ENCODE measurements around the gene FARS2.

DNA sequence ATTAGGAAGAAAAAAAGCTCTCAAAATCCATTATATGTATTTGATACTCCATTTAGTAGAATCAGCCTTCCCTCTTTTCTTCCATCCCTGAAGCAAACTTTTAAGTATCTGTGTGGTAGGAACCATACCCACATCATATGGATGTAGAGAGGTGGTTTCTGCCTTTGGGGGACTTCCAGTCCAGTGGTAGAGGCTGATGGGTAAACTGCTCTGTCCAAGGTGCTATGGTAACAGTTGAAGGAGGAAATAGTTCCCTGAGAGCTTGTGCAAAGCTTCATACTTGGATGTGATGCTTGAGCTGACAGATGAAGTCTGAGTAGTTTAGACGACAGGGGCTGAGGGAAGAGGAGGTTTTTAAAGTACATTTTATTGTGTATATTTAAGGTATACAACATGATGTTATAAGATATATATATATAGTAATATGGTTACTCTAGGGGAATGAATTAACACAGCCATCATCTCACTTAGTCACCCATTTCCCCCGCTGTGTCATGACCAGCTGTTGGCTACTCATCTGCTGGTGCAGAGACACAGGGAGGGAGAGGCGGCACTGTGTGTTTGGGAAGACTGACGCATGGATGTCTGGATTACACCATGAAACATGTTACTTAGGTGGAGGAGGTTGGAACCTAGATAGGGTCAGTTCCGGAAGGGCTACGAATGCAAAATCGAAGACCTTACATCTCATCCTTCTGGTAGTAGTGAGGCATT lies 185.2 kb downstream of the FARS2 start:
- TF ChIP-seq, protein P1, sequence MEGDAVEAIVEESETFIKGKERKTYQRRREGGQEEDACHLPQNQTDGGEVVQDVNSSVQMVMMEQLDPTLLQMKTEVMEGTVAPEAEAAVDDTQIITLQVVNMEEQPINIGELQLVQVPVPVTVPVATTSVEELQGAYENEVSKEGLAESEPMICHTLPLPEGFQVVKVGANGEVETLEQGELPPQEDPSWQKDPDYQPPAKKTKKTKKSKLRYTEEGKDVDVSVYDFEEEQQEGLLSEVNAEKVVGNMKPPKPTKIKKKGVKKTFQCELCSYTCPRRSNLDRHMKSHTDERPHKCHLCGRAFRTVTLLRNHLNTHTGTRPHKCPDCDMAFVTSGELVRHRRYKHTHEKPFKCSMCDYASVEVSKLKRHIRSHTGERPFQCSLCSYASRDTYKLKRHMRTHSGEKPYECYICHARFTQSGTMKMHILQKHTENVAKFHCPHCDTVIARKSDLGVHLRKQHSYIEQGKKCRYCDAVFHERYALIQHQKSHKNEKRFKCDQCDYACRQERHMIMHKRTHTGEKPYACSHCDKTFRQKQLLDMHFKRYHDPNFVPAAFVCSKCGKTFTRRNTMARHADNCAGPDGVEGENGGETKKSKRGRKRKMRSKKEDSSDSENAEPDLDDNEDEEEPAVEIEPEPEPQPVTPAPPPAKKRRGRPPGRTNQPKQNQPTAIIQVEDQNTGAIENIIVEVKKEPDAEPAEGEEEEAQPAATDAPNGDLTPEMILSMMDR (IDR thresholded peaks at IDR 0.05; ENCODE audit: extremely low read depth in 1 of 2, insufficient read depth in 1 of 2, low read depth in 1 of 2, low read length in 2 of 2): no peak
- TF ChIP-seq EZH2 (IDR thresholded peaks at IDR 0.05; ENCODE audit: borderline replicate concordance, low read depth, low read length, severe bottlenecking): no peak
- no peak for TF ChIP-seq FOS (IDR thresholded peaks at IDR 0.05; ENCODE audit: borderline replicate concordance, insufficient read depth, low read length)
- no peak for TF ChIP-seq POLR2A (IDR thresholded peaks at IDR 0.05; ENCODE audit: low read depth, low read length)
